GM08714 (cell line): ENCODE data around the gene CD22.
"Not testable (repeated sequence)": the region's sequence is repeated elsewhere in the genome, so short reads cannot be mapped to it uniquely, and the experiment has no call there.

Experiments used
- H3K4me3 ChIP-seq: fragments of 200-500 bp; sonication (Bioruptor generic); 2 replicates; pipeline ENCODE4 v1.5.1; 2014; ENCODE audit warnings: mild to moderate bottlenecking, low read length, inconsistent platforms
- ZNF274 ChIP-seq: IDR thresholded peaks from 2 replicates; pipeline ENCODE4 v1.6.1; 2012; ENCODE audit warnings: mild to moderate bottlenecking, low read depth, low read length

CD22 gene

GRCh38 chr19:35360880-35361420 lies 32.0 kb downstream of the CD22 start:
- no peak overlapping the region for H3K4me3 ChIP-seq
- no peak for TF ChIP-seq ZNF274

- TF ChIP-seq ZNF274 = no peak
- H3K4me3 ChIP-seq = no peak overlapping the region
Measured at GRCh38 chr19:35362261-35363000, 33.4 kb downstream of the CD22 start.

- H3K4me3 ChIP-seq = no peak overlapping the region
- no peak for TF ChIP-seq ZNF274
Measured at GRCh38 chr19:35363001-35363590, 34.1 kb downstream of the CD22 start.

GRCh38 chr19:35363711-35364425 lies 34.9 kb downstream of the CD22 start:
- no peak for TF ChIP-seq ZNF274
- no peak overlapping the region for H3K4me3 ChIP-seq

GRCh38 chr19:35365303-35365702 lies 36.3 kb downstream of the CD22 start:
- H3K4me3 ChIP-seq = no peak overlapping the region
- no peak for TF ChIP-seq ZNF274

- TF ChIP-seq ZNF274 = no peak
- H3K4me3 ChIP-seq = no peak overlapping the region
Measured at GRCh38 chr19:35368378-35368777, 39.4 kb downstream of the CD22 start.

GRCh38 chr19:35369522-35369921 lies 40.5 kb downstream of the CD22 start:
- no peak overlapping the region for H3K4me3 ChIP-seq
- TF ChIP-seq ZNF274 = no peak

GRCh38 chr19:35370722-35371121 lies 41.7 kb downstream of the CD22 start, which contains the start of gene GPR42:
Gene GPR42, plus strand, starts transcription at chr19:35371068. Its CDS starts 292 bp downstream, at chr19:35371360.
- H3K4me3 ChIP-seq = no peak within 1 kb of the TSS
- no peak for TF ChIP-seq ZNF274

GRCh38 chr19:35373492-35373891 lies 44.5 kb downstream of the CD22 start:
- TF ChIP-seq ZNF274 = no peak
- H3K4me3 ChIP-seq = no peak overlapping the region

GRCh38 chr19:35374031-35374430 lies 45.0 kb downstream of the CD22 start:
- H3K4me3 ChIP-seq = not testable (repeated sequence)

GRCh38 chr19:35375505-35376307 lies 46.7 kb downstream of the CD22 start:
- H3K4me3 ChIP-seq = no peak overlapping the region
- TF ChIP-seq ZNF274 = no peak

GRCh38 chr19:35377656-35378055 lies 48.7 kb downstream of the CD22 start:
- no peak overlapping the region for H3K4me3 ChIP-seq
- no peak for TF ChIP-seq ZNF274

- no peak for TF ChIP-seq ZNF274
Measured at GRCh38 chr19:35378356-35378755, 49.4 kb downstream of the CD22 start.

GRCh38 chr19:35379545-35379944 lies 50.6 kb downstream of the CD22 start:
- not testable (repeated sequence) for H3K4me3 ChIP-seq

More at GRCh38 chr19:35378356-35378755, 49.4 kb downstream of the CD22 start:
- H3K4me3 ChIP-seq = no peak overlapping the region
